Spleen (tissue), 11 donors: ENCODE measurements around the gene NBPF3. TPM values are rescaled to one million over a fixed set of nuclear protein-coding genes. Genes with fewer than 3 reads are reported as not detected.

ENCODE experiments used
- DNase-seq: peaks from one replicate; pipeline ENCODE4 v3.0.0-alpha.2; 2020
- H3K27ac ChIP-seq, 8 donors: fragments of 200-600 bp; sonication (generic) in 7 of 8; 1 replicate in 4 of 8; 2 replicates in 4 of 8; pipeline versions ENCODE4 v1.5.0 to v1.8.0; 2016 to 2021; ENCODE audit warnings: inconsistent platforms in 4 of 8, mild to moderate bottlenecking in 4 of 8, moderate library complexity in 1 of 8
- H3K27me3 ChIP-seq, 7 donors: fragments of 200-600 bp; sonication (generic) in 6 of 7; replicated peaks in 1 of 7; 1 replicate in 4 of 7; 2 replicates in 3 of 7; pipeline versions ENCODE4 v1.5.0 to v1.8.0; 2016 to 2021; ENCODE audit warnings: inconsistent platforms in 3 of 7, mild to moderate bottlenecking in 1 of 7
- H3K36me3 ChIP-seq, 6 donors: fragments of 200-600 bp; sonication (generic) in 5 of 6; 1 replicate in 4 of 6; 2 replicates in 2 of 6; pipeline versions ENCODE4 v1.5.0 to v1.8.0; 2016 to 2021; ENCODE audit warnings: inconsistent platforms in 2 of 6
- H3K4me1 ChIP-seq, 6 donors: fragments of 200-600 bp; sonication (generic) in 5 of 6; 1 replicate in 3 of 6; 2 replicates in 3 of 6; pipeline versions ENCODE4 v1.5.0 to v1.8.0; 2016 to 2021; ENCODE audit warnings: inconsistent platforms in 3 of 6
- H3K4me3 ChIP-seq, 8 donors: fragments of 200-600 bp; sonication (generic) in 7 of 8; 1 replicate in 4 of 8; 2 replicates in 4 of 8; pipeline versions ENCODE4 v1.5.0 to v1.8.0; 2016 to 2021; ENCODE audit warnings: inconsistent platforms in 4 of 8, mild to moderate bottlenecking in 4 of 8, moderate library complexity in 2 of 8
- H3K9me3 ChIP-seq, 8 donors: fragments of 200-600 bp; sonication (generic) in 7 of 8; 1 replicate in 4 of 8; 2 replicates in 4 of 8; pipeline versions ENCODE4 v1.5.0 to v1.8.0; 2016 to 2021; ENCODE audit warnings: inconsistent platforms in 4 of 8
- CTCF ChIP-seq, 11 experiments: fragments of 200-600 bp in 7 of 11; fragments of 450-650 bp in 4 of 11; sonication (generic) in 4 of 11; IDR thresholded peaks in 8 of 11; conservative IDR thresholded peaks in 3 of 11; 1 replicate in 7 of 11; 2 replicates in 4 of 11; pipeline versions ENCODE4 v1.4.0 to v1.8.0; 2016 to 2021; ENCODE audit warnings: antibody characterized with exemption in 11 of 11, inconsistent platforms in 4 of 11, mild to moderate bottlenecking in 1 of 11
- POLR2A ChIP-seq, 3 donors: fragments of 450-650 bp; IDR thresholded peaks; one replicate each; pipeline ENCODE4 v1.5.1; 2017; ENCODE audit warnings: antibody characterized with exemption in 3 of 3, mild to moderate bottlenecking in 1 of 3
- POLR2AphosphoS5 ChIP-seq, 3 donors: sonication (generic); formaldehyde crosslinking; IDR thresholded peaks; one replicate each; pipeline ENCODE4 v1.5.1; 2017; ENCODE audit warnings: antibody characterized with exemption in 3 of 3
- WGBS, 5 donors: extraction: QIAGEN DNeasy Blood & Tissue Kit in 3 of 5; methylation state at CpG; one replicate each; pipeline versions ENCODE4 v1.1.5 to v1.1.7; 2013 to 2018; 5-methylcytosine and 5-hydroxymethylcytosine counted together
- intact Hi-C: fragments of 100-400 bp; cut with DNase I; formaldehyde crosslinking; loops from one replicate; pipeline ENCODE4 v1.15.0; 2023; ENCODE audit warnings: low total_unique reads
- polyA plus RNA-seq, 3 donors: library from polyadenylated mRNA; stranded (reverse); fragments of 200-250 nt; gene quantifications; one replicate each; pipeline ENCODE4 v1.2.1, GENCODE V29; 2013
- total RNA-seq, 7 donors: library from RNA; depleted of rRNA in 3 of 7; stranded (reverse); fragments of >200 nt in 3 of 7; fragmentation: NEBNext Ultra II Directional in 4 of 7; extraction: Animal tissue kit (Norgen Biotek cat#: 25700) in 4 of 7; gene quantifications; one replicate each; pipeline versions ENCODE4 v1.1.0 to v1.2.1, GENCODE V29; 2016 to 2021
- donor health status: healthy with polysubstance abuse.
- donor health status: DM: no; HTN: no; CAD: no; lungs with moderate emphysema.
- donor health status: DM: no; HTN: no; CAD: no.
- donor health status: Bipolar disorder and iron deficiency.
- donor health status: healthy.
- donor health status: DM: no; HTN: no; CAD: no.
- donor health status: DM: yes; HTN: yes; CAD: no.

NBPF3 gene
- total and polyA plus RNA-seq, 10 donors = 0.49 to 18.6 (median 9.2) TPM

- intact Hi-C loops = no loop called here
- H3K27ac ChIP-seq = no peak overlapping the region
- TF ChIP-seq POLR2AphosphoS5 (IDR thresholded peaks at IDR 0.05) (no peak), POLR2A (IDR thresholded peaks at IDR 0.05) (no peak), CTCF (IDR thresholded peaks at IDR 0.05 in 8 of 11, conservative IDR thresholded peaks at IDR 0.05 in 3 of 11) (no peak)
Observed at GRCh38 chr1:21530368-21531016, 90.6 kb downstream of the NBPF3 start.

GRCh38 chr1:21531241-21531640, 91.3 kb downstream of the NBPF3 start:
- DNase-seq = no peak
- Histone ChIP-seq H3K27me3 (peaks cover 0 to 9% (median 0%) of the 10 kb centered on the region in 7 donors), H3K4me3 (no peak overlapping the region), H3K36me3 (no peaks in the 10 kb centered on the region), H3K4me1 (peaks cover 0 to 28% (median 13%) of the 10 kb centered on the region in 6 donors), H3K9me3 (no peaks in the 10 kb centered on the region), H3K27ac (no peak overlapping the region)
- intact Hi-C loops = no loop called here
- TF ChIP-seq CTCF (IDR thresholded peaks at IDR 0.05 in 8 of 11, conservative IDR thresholded peaks at IDR 0.05 in 3 of 11) (no peak), POLR2A (IDR thresholded peaks at IDR 0.05) (no peak), POLR2AphosphoS5 (IDR thresholded peaks at IDR 0.05) (no peak)
- 87 to 98% (median 94%) methylated on average over 5 of the region's 5 CpGs for WGBS, 5 donors

More at GRCh38 chr1:21530368-21531016, 90.6 kb downstream of the NBPF3 start:
- H3K36me3 ChIP-seq = no peaks in the 10 kb centered on the region
- H3K4me3 ChIP-seq = no peak overlapping the region
- peaks cover 0 to 29% (median 13%) of the 10 kb centered on the region in 6 donors for H3K4me1 ChIP-seq
- no peak for DNase-seq
- H3K27me3 ChIP-seq = peaks cover 0 to 5% (median 0%) of the 10 kb centered on the region in 7 donors
- H3K9me3 ChIP-seq = no peaks in the 10 kb centered on the region
- 78 to 88% (median 82%) methylated on average over 7 of the region's 7 CpGs for WGBS, 5 donors

- Histone ChIP-seq H3K36me3 (no peaks in the 10 kb centered on the region), H3K9me3 (no peaks in the 10 kb centered on the region), H3K4me3 (no peak overlapping the region), H3K27me3 (peaks cover 0 to 12% (median 0%) of the 10 kb centered on the region in 7 donors), H3K27ac (no peak overlapping the region), H3K4me1 (peaks cover 0 to 36% (median 17%) of the 10 kb centered on the region in 6 donors)
- WGBS, 5 donors = 62 to 73% (median 71%) methylated on average over 3 of the region's 3 CpGs
- no peak for DNase-seq
- intact Hi-C loops = no loop called here
- no peak for TF ChIP-seq CTCF (IDR thresholded peaks at IDR 0.05 in 8 of 11, conservative IDR thresholded peaks at IDR 0.05 in 3 of 11)
Observed at GRCh38 chr1:21532496-21532895, 92.6 kb downstream of the NBPF3 start.

- Histone ChIP-seq H3K4me3 (no peak overlapping the region), H3K36me3 (no peaks in the 10 kb centered on the region), H3K27ac (no peak overlapping the region), H3K27me3 (peaks cover 0 to 17% (median 0%) of the 10 kb centered on the region in 7 donors), H3K4me1 (peaks cover 0 to 41% (median 23%) of the 10 kb centered on the region in 6 donors), H3K9me3 (no peaks in the 10 kb centered on the region)
- TF ChIP-seq CTCF (IDR thresholded peaks at IDR 0.05 in 8 of 11, conservative IDR thresholded peaks at IDR 0.05 in 3 of 11) (no peak), POLR2A (IDR thresholded peaks at IDR 0.05) (no peak), POLR2AphosphoS5 (IDR thresholded peaks at IDR 0.05) (no peak)
- DNase-seq = no peak
- 88 to 92% (median 88%) methylated on average over 4 of the region's 4 CpGs for WGBS, 5 donors
- intact Hi-C loops = no loop called here
Observed at GRCh38 chr1:21532992-21533534, 93.1 kb downstream of the NBPF3 start.
